Suprapubic skin (tissue), 4 donors: ENCODE data around the gene ABHD17C. TPM values are rescaled to one million over a fixed set of nuclear protein-coding genes. Genes with fewer than 3 reads are reported as not detected.

Experiments
- DNase-seq, 2 donors: peaks; one replicate each; pipeline ENCODE4 v3.0.0-alpha.2; 2019; ENCODE audit warnings: low spot score in 2 of 2
- H3K27ac ChIP-seq: fragments of 200-600 bp; sonication (generic); one replicate; pipeline ENCODE4 v1.5.1; 2019
- H3K27me3 ChIP-seq: fragments of 200-600 bp; sonication (generic); one replicate; pipeline ENCODE4 v1.5.1; 2019
- H3K36me3 ChIP-seq: fragments of 200-600 bp; sonication (generic); one replicate; pipeline ENCODE4 v1.5.1; 2019
- H3K4me1 ChIP-seq: fragments of 200-600 bp; sonication (generic); one replicate; pipeline ENCODE4 v1.5.1; 2019
- H3K4me3 ChIP-seq: fragments of 200-600 bp; sonication (generic); one replicate; pipeline ENCODE4 v1.5.1; 2019; ENCODE audit warnings: mild to moderate bottlenecking
- H3K9me3 ChIP-seq: fragments of 200-600 bp; sonication (generic); one replicate; pipeline ENCODE4 v1.5.1; 2019
- CTCF ChIP-seq, 2 donors: fragments of 200-600 bp in 1 of 2; fragments of 450-650 bp in 1 of 2; sonication (generic) in 1 of 2; IDR thresholded peaks; one replicate each; pipeline ENCODE4 v1.5.1; 2016 to 2019; ENCODE audit warnings: antibody characterized with exemption in 2 of 2, mild to moderate bottlenecking in 1 of 2, moderate library complexity in 1 of 2
- EP300 ChIP-seq: sonication (generic); formaldehyde crosslinking; IDR thresholded peaks from one replicate; pipeline ENCODE4 v1.6.1; 2017; ENCODE audit warnings: antibody characterized with exemption
- POLR2A ChIP-seq, 2 donors: fragments of 450-650 bp; IDR thresholded peaks; one replicate each; pipeline ENCODE4 v1.6.1; 2017; ENCODE audit warnings: antibody characterized with exemption in 2 of 2, mild to moderate bottlenecking in 2 of 2, moderate library complexity in 2 of 2
- POLR2AphosphoS5 ChIP-seq, 3 donors: sonication (generic); formaldehyde crosslinking; IDR thresholded peaks; one replicate each; pipeline ENCODE4 v1.6.1; 2017; ENCODE audit warnings: antibody characterized with exemption in 3 of 3
- WGBS: methylation state at CpG from one replicate; pipeline ENCODE4 v1.1.5; 2018; 5-methylcytosine and 5-hydroxymethylcytosine counted together
- total RNA-seq, 4 donors: library from RNA; depleted of rRNA; stranded (reverse); fragments of >200 nt; gene quantifications; one replicate each; pipeline ENCODE4 v1.1.0, GENCODE V29; 2016

The ABHD17C gene
- total RNA-seq, 4 donors from 2014 or later: 15.6 to 25.3 (median 21.1) TPM

GRCh38 chr15:80769153-80769828, 74.2 kb downstream of the ABHD17C start:
- H3K36me3 ChIP-seq: no peaks in the 10 kb centered on the region
- WGBS: 82% methylated on average over 7 of the region's 7 CpGs
- TF ChIP-seq CTCF (IDR thresholded peaks at IDR 0.05) (no peak), POLR2A (IDR thresholded peaks at IDR 0.05) (no peak), EP300 (no peak), POLR2AphosphoS5 (IDR thresholded peaks at IDR 0.05) (no peak)
- no peaks in the 10 kb centered on the region for H3K9me3 ChIP-seq
- no peak overlapping the region for H3K4me3 ChIP-seq
- H3K4me1 ChIP-seq: no peaks in the 10 kb centered on the region
- DNase-seq: no peak
- no peak overlapping the region for H3K27ac ChIP-seq
- H3K27me3 ChIP-seq: no peaks in the 10 kb centered on the region

- Histone ChIP-seq H3K27me3 (no peaks in the 10 kb centered on the region), H3K4me3 (no peak overlapping the region), H3K9me3 (no peaks in the 10 kb centered on the region), H3K36me3 (no peaks in the 10 kb centered on the region), H3K27ac (no peak overlapping the region), H3K4me1 (no peaks in the 10 kb centered on the region)
- no peak for DNase-seq
- no peak for TF ChIP-seq POLR2AphosphoS5 (IDR thresholded peaks at IDR 0.05)
- TF ChIP-seq EP300: no peak
- no peak for TF ChIP-seq POLR2A (IDR thresholded peaks at IDR 0.05)
- no peak for TF ChIP-seq CTCF (IDR thresholded peaks at IDR 0.05)
- WGBS: 82% methylated on average over 7 of the region's 7 CpGs
These were observed 75.0 kb downstream of the ABHD17C start for GRCh38 chr15:80769829-80770705.

GRCh38 chr15:80773122-80773551, 78.0 kb downstream of the ABHD17C start:
- H3K4me3 ChIP-seq: no peak overlapping the region
- no peak overlapping the region for H3K27ac ChIP-seq
- no peak for TF ChIP-seq CTCF (IDR thresholded peaks at IDR 0.05)
- no peak for TF ChIP-seq EP300
- TF ChIP-seq POLR2AphosphoS5 (IDR thresholded peaks at IDR 0.05): no peak
- TF ChIP-seq POLR2A (IDR thresholded peaks at IDR 0.05): no peak
- H3K36me3 ChIP-seq: no peaks in the 10 kb centered on the region
- peaks cover 2% of the 10 kb centered on the region for H3K27me3 ChIP-seq
- no peak for DNase-seq
- peaks cover 19% of the 10 kb centered on the region for H3K4me1 ChIP-seq
- WGBS: 68% methylated on average over 8 of the region's 8 CpGs
- no peaks in the 10 kb centered on the region for H3K9me3 ChIP-seq

- H3K27ac ChIP-seq: no peak overlapping the region
These were observed 78.8 kb downstream of the ABHD17C start for GRCh38 chr15:80773792-80774352.

More at GRCh38 chr15:80773792-80774352, 78.8 kb downstream of the ABHD17C start:
- no peaks in the 10 kb centered on the region for H3K36me3 ChIP-seq
- no peak for TF ChIP-seq CTCF (IDR thresholded peaks at IDR 0.05)
- TF ChIP-seq EP300: no peak
- no peak for TF ChIP-seq POLR2AphosphoS5 (IDR thresholded peaks at IDR 0.05)
- peaks cover 9% of the 10 kb centered on the region for H3K27me3 ChIP-seq
- no peaks in the 10 kb centered on the region for H3K9me3 ChIP-seq
- H3K4me1 ChIP-seq: peaks cover 26% of the 10 kb centered on the region
- H3K4me3 ChIP-seq: no peak overlapping the region
- DNase-seq: no peak
- 40% methylated on average over 5 of the region's 5 CpGs for WGBS
